C1 segment of cervical spinal cord (tissue), 14 donors: ENCODE results near the gene MTHFD2L.

Experiments used
- DNase-seq, 14 donors: peaks; one replicate each; lab custom pipeline; 2025; lab: John Stamatoyannopoulos, UW

MTHFD2L gene

DNA sequence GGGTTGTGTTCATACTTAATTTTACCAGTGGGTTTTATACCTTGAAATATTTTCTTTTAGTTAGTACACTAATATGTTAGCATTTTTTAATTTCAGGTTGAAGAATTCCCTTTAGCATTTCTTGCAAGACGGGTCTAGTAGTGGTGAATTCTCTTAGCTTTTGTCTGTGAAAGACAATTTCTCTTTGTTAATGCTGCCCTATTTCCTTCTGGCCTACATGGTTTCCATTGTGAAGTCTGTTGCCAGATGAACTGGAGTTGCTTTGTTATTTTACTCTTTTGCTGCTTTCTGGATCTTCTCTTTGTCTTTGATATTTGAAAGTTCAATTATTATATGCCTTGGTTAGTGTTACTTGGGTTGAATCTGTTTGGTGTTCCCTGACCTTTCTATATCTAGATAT lies 25.0 kb upstream of the MTHFD2L start:
- DNase-seq = no peak

DNA sequence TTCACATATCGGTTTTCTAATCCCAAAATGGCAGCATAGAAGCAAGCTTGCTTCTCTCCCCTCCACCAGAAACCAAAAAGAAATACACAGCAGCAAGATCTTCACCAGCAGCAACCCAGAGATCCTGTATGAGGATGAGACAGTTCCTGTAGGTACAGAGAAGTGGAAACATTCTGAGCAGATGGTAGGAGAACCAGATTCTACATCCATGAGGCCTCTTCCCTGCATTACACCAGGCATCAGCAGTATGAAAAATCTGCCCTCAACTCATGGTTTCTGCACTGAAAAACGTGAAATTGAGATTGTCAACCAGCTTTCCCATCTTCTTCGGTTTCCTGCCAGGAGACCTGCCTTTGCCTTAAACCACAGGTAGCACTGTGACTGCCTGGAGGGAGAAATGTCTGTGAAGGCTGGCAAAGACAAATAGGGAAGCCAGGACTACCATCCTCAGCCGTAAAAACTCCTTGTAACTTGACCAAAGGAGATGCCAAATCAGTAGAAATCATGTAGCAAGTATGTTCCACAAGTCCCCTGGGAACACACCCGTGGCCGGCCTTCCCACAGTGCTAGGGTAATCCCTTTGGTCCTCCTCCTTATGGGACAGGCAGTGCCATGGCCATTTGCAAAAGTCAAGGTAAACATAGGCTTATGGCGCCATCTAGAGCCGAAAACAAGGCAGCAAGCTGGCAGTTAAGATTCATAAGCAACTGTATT lies 24.0 kb upstream of the MTHFD2L start:
- DNase-seq = peak in 9 of 14 donors; percentile 23 to 64 (median 44)

DNA sequence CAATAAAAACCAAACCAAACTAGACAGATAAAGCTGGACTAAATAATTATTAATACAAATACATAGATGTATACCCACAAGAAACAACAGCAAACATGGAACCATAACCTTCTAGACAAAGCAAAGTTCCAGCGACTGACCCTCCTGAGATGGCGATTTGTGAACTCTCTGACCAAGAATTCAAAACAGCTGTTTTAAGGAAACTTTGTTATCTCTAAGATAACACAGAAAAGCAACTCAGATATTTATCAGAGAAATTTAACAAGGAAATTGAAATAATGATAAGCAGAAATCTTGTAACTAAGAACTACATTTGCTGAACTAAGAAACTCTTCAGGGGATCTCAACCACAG lies 23.4 kb upstream of the MTHFD2L start:
- DNase-seq = no peak

DNA sequence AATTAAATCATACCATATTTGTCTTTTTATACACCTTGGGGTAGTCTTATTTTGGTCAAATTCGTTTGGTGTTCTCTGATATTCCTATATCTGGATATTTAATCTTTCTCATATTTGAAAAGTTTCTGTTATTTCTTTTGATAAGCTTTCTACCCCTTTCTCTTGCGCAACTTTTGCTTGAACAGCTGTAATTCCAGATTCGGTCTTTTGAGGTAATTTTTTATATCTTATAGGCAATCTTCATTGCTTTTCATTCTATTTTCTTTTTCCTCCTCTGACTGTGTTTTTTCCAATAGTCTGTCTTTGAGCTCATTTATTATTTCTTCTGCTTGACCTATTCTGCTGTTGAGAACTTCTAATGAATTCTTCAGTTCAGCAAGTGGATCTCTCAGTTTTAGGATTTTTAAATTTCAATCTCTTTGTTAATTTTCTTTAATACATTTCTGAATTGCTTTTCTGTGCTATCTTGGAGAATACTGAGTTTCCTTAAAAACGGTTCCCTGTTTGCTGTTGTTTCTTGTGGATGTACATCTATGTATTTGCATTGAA lies 11.3 kb upstream of the MTHFD2L start:
- DNase-seq = no peak

DNA sequence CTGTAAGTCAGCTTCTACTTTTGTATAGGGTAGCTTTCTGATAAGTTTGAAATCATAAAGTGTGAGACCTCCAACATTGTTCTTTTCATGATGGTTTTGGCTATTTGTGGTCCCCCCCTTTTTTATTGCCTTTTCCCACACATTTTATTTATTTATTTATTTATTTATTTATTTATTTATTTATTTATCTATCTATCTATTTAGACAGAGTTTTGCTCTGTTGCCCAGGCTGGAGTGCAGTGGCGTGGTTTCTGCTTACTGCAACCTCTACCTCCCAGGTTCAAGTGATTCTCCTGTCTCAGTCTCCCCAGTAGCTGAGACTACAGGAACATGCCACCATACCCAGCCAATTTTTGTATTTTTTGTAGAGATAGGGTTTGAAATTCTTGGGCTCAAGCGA lies 9.7 kb upstream of the MTHFD2L start:
- DNase-seq = no peak

DNA sequence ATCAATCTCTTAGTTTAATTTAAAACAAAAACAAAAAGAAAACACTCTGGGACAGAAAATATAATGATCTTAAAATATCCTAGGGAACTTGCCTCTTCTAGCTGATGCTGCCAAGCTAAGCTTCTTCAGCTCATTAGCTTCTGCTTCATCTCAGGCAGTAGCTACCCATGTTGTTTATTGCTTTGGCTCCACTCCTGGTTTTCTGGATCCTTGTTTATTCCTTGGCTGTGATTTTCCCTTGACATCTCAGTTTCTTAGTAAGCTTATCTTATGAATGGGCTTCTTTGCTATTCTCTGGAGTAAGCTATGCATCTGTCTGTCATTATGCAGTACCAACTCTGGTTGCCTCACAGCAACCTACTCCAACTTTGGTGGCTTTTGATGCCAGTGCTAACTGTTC lies 5.1 kb upstream of the MTHFD2L start:
- no peak for DNase-seq

DNA sequence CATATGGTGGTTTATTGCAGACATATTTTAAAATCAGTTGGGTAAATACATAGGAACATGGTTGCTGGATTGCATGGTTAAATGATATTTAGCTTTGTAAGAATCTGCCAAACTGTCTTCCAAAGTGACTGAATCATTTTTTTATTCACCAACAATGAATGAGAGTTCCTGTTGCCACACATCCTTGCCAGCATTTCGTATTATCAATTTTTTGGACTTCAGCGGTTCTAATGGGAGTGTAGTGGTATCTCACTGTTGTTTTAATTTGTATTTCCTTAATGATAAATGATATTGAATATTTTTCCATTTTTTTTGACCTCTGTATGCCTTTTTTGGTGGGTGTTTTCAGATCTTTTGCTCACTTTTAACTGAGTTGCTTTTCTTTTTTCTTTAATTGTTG lies 1.4 kb upstream of the MTHFD2L start:
- no peak for DNase-seq

DNA sequence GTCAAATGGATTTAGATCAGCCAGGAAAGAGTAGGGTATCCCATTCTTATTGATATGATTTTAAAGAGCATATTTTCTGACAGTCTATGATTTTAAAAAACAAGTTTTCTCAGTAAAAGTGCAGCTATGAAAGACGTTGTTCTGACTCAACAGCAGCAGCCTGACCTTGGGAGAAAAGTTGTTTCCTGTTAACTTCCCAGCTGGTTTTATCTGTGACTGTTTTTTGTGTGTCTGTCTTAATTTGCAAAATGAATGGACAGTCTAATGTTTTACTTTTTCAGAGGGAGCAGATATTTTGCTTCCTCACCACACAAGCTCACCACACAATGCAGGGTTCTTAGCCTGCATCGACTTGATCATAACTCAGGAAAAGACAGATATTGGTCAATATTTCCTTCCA lies 764 bp upstream of the MTHFD2L start:
- no peak for DNase-seq

DNA sequence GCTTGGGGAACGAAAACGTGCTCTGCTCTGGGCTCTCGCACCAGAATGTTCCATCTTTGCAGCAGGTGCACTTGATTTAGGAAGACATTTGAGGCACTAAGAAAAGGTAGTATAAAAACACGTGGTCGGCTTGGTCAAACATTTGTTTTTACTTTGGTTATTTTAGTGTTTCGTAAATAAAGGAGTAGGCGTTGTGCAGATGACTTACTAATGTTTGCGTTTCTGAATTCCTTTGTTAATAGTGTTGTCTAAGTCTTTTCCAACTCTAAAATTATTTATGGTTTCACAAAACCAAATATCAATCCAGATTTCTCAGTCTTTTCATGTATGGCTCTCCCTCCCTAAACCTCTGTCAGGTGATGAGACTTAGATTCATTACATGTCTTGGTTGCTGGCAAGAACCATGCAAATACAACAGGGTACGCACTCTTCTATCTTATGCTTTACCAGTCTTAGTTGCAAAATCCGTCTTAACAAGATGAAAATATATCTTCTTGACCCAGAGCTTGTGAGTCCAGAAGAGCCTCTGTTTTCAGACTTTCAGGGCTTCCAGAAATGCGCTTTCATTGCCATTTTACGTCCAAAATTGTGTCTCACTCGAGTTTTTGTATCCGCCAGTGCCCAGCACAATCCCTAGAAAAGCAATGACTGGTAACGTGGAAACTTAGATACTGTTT lies 686 bp downstream of the MTHFD2L start:
- peak in 2 of 14 donors; percentile 1 to 36 for DNase-seq

DNA sequence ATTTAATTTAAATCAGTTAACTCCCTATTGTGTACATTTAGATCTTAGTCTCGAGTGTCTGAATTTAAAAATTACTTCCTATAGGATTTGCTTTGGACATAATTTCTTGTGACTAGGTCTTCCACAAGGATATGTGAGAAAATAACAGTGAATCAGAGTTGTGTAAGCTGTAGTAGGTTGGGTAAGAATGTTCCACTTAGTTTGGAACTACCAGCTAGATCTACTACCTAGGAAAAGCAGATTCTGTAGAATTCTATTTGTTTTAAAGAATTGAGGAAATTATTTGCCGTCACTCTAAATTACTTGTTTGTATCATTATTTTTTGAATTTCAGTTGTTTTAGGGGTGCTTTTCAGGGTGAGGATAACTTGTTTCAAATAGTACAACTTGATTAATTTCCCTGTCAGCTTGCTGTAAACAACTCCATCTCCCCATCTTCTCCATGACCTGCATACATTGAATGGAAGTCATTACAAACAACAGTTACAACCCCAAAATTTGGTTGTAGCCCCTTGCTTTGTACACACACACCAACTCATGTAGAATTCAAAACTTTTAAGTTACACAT lies 1.3 kb downstream of the MTHFD2L start:
- peak in 1 of 14 donors; percentile 28 for DNase-seq

DNA sequence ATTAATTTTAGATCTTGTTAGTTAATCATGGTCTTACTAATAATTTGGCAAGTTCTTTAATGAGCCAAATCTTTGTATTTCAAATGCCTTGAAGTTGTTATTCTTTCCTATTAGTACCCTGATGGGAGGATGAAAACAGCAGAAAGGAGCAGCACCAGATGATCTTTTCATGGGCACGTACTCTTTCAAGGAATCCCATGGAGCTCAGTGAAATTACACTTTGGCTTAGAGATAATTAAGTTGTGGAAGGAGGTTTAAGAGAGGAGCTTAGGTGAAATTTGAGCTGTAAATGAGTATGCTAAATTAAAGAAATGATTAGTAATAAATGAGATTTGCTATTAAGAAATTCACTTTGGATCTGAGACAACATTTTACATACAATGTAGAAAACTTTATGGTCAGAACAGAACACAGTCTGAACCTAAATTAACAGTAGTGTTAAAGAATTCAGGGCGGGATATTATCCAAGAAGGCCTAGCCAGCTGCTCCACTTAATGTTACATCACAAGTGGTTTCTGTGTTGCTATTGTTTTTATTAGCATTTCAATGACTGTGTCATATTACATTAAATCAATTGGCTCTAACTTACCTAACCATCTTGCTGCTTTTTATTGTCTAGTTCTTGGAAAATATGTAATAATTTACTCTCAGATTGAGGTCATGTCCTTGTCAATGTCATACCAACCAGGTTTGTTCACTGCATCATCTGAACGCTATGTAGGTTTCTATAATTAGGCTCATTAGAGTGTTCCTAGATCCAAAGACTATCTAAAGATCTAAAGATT lies 3.9 kb downstream of the MTHFD2L start:
- DNase-seq = no peak

DNA sequence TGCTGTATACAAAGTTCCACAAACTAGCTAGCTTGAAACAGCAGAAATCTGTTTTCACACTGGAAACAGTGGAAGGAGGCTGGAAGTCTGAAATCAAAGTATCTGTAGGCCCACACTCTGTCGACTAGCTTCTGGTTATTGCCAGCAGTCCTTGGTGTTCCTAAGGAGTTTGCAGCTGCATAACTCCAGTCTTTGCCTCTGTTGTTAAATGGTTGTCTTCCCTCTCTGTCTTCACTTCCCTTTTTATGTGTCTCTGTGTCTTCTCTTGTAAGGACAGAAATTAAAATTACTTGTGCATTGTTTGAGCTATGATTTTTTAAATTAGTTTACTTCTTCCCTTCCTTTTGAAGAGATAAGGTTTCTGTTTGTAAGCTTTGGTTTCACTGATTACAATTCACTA lies 8.2 kb downstream of the MTHFD2L start:
- no peak for DNase-seq

DNA sequence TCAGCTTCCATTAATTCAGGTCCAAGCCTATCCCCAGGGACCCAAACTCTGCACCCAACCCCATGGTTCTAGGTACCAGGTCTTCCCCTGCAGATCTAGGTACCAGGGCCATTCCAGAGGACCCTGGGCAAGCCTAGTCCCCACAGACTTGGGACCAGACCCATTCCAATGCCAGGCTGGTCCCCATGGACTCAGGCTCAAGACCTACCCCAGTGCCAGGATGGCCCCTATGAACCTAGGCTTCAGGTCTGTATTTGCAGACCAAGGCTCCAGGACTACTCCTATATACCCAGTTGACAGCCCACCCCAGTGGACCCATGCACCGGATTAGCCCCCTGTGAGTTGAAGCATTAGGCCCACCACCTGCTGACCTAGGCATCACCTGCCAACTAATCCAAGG lies 8.9 kb downstream of the MTHFD2L start:
- no peak for DNase-seq

DNA sequence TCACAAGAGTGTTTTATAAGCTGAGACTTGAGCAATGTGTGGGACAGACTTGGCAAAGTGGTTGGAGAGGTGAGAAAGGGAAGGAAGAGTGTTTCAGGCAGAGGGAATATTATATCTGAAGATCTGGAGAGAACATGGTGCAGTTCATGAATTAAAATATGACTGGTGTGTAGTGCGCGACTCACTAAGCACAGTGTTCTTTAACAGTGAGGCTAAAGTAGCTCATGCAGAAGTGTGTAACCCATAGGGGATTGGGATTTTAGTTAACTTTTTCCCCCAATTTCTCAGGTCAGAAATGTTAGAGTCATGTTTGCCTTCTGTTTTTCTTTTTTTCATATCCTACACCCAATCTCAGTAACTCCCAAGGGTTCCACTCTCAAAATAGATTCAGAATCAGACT lies 9.7 kb downstream of the MTHFD2L start:
- DNase-seq = no peak

DNA sequence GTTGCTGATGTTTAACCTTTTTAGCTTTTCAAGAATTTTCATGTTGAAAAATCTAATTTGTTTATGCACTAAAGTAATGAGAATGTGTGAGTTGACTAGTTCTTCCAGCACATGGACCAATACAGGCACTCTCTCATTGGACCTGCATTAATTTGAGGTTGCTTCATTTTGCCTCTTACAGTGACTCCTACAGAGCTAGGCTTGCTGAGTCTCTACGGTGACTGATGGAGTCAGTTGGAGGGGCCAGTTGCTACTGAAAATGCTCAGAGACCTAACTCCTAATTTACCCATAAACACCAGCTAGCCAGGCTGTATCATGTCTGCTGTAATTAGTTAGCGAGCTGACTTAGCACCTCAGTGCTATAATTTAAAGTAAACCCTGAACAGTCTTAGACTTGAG lies 10.9 kb downstream of the MTHFD2L start:
- no peak for DNase-seq

DNA sequence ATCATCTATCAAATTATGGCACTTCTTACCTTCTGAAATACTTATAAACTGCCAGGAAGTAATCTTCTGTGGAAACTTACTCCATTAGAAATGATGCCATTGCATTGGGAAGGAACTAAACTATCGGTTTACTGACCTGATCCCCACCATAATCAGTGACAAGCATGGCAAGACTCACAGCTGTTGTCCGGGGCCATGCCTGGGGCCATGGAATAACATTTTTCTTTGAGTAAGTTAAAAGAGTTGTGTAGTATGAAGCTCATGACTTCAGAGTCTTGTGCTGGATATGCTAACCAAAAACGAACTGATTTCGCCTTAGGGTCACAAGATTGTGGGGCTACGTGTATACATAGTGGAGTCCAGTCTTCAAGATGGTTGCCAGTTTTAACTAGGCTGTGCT lies 15.4 kb downstream of the MTHFD2L start:
- DNase-seq = no peak

DNA sequence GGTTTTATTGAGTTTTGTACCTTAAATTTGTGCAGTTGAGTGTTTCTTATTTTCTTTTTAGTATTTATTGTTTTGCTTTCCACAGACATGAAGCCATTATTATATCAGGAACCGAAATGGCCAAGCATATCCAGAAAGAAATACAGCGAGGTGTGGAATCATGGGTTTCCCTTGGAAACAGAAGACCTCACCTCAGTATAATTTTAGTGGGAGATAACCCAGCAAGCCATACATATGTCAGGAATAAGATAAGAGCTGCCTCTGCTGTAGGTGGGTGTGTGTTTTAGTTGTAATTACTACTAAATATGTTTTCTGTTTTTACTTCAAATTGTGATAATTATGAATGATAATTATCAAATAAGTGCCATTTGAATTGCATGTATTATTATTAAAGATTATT lies 16.5 kb downstream of the MTHFD2L start:
- no peak for DNase-seq

DNA sequence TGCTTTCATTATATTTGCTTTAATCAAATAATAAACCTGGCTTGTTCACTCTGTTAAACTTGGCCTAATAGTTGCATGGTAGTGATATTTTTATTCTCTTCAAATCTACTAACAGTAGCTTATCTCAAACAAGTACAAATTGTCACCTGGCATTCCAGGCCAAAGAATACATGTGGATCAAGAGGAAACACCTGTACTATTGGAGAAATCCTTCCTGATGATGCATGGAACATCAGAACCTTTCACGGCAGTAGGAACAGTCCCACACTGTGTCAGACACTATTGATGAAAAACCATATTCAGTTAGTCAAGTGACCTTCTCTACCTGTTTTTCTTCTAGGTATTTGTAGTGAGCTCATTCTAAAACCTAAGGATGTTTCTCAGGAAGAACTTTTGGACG lies 17.0 kb downstream of the MTHFD2L start:
- DNase-seq = no peak

DNA sequence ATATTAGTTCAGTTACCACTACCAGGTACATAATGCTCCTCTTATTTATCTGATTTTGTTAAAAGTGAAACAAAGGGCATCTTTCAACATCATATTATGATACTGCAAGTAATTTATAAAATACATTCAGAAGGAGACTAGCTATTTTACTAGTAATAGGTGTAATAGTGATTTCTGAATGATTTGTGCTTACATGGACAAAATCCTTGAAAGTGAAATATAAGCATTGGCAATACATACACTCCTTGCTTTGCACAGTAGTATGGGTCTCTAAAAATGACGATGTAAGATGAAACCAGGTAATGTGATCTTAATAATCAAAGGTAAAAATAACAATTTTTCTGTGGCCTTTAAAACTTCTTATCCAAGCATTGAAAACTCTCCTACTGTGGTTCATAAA lies 17.5 kb downstream of the MTHFD2L start:
- no peak for DNase-seq

DNA sequence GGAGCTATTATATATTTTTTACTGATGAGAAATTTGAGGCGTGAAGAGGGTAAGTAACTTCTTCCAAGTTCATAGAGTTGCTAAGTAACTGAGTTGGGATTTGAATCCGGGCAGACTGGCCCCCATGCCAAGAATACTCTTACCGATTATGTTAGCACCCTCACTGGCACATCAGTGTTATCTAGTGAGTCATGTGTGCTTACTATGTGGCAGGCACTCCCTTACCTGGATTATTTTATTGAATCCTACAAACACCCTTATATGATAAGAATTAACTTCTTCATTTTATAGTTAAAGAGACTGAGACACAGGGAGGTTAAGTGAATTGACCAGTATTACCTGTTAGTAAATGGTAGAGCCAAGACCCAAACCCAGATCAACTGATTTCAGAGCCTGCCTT lies 20.9 kb downstream of the MTHFD2L start:
- DNase-seq = no peak

DNA sequence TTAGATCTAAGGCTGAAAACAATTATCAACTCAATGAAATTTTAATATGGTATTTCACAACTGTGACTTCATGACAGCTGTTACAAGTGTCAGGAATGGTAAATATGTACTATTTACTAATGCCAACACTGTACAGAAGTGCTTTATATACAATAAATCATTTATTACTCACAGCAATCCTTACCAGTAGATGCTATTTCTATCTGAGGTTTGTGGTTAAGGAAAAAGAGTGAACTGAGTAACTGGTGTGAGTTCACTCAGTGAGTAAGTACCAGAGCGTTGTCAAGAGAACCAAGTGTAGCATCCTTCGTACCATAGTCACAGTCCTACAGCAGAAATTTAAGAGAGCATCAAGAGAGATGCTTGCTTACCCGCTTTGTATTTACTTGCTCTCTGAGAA lies 23.3 kb downstream of the MTHFD2L start:
- DNase-seq = no peak

DNA sequence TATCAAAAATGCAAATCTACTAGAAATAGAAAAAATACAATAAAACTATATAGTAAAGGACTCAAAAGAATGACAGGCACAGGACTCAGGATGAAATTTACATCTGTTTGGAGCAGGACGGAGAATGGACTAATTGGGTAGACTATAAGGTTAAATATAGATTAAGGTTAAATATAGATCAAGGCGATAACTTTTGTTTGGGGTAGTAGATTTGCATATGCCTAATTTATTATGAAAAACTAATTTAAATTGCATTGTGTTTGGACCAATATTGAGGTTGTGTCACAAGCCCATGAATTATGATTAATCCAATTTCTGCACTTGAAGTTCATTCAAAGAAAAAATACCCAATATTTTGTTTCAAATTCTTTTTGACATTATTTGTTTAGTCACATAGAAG lies 31.0 kb downstream of the MTHFD2L start:
- no peak for DNase-seq
